A673 (cell line): ENCODE data around the gene CPLX3.

Experiments used
- EZH2 ChIP-seq: fragments of 200-600 bp; sonication (generic); IDR thresholded peaks from 2 replicates; pipeline ENCODE4 v1.6.1; 2017; ENCODE audit warnings: borderline replicate concordance, low read depth, mild to moderate bottlenecking, mixed read lengths, antibody characterized with exemption, low read length; ENCODE audit not compliant: poor library complexity, severe bottlenecking
- TF ChIP-seq, protein P1 (sequence below): fragments of 300-800, 200-600 bp; sonication (generic); conservative IDR thresholded peaks from 2 replicates; pipeline ENCODE4 v1.5.1; 2017; ENCODE audit warnings: low read depth, mild to moderate bottlenecking, antibody characterized with exemption, low read length, moderate library complexity, mixed read lengths

DNA sequence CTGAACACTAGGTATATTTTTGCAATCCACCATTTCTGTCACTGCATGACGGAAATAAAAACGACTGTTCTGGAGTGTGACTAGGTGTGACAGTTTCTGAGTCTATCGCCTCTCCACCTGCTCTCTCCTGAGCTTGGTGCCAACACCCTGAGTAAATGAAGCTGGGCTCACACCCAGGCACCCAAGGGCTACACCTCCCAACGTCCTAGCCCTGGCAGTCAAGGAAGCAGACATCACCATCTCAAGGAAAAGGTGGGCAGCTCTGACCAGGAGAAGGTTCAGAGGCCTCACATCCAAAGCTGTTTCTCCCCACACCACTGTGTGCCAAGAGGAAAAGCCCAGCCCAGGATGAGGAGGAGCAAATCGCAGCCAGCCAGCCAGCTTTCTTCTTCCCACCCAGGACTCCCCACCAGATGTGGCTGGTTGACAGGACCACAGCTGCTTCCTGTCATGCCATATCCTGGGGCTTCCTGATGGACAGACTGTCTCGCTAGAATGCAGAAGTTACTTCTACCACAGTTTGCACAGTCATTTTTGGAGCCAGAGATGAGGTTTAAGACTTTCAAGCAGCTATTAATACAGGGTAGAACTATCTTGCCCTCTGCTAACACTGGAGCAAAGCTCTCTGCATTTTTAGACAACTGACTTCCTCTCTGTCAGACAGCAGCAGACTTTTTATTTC lies 43.4 kb downstream of the CPLX3 start:
- TF ChIP-seq, protein P1, sequence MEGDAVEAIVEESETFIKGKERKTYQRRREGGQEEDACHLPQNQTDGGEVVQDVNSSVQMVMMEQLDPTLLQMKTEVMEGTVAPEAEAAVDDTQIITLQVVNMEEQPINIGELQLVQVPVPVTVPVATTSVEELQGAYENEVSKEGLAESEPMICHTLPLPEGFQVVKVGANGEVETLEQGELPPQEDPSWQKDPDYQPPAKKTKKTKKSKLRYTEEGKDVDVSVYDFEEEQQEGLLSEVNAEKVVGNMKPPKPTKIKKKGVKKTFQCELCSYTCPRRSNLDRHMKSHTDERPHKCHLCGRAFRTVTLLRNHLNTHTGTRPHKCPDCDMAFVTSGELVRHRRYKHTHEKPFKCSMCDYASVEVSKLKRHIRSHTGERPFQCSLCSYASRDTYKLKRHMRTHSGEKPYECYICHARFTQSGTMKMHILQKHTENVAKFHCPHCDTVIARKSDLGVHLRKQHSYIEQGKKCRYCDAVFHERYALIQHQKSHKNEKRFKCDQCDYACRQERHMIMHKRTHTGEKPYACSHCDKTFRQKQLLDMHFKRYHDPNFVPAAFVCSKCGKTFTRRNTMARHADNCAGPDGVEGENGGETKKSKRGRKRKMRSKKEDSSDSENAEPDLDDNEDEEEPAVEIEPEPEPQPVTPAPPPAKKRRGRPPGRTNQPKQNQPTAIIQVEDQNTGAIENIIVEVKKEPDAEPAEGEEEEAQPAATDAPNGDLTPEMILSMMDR: no peak
- no peak for TF ChIP-seq EZH2
